GM23338 (cell line): ENCODE data around the gene S100A6. TPM values are rescaled to one million over a fixed set of nuclear protein-coding genes. Genes with fewer than 3 reads are reported as not detected.

Experiments used
- ATAC-seq: fragments of 200-7000 bp; cut with Tn5 transposase; 3 replicates; pipeline ENCODE4 v1.9.1; 2020
- DNase-seq: peaks from one replicate; pipeline ENCODE4 v3.0.0-alpha.2; 2015; ENCODE audit warnings: low spot score
- H2AFZ ChIP-seq: fragments of 200-600 bp; sonication (generic); 2 replicates; pipeline ENCODE4 v1.8.0; 2016; ENCODE audit warnings: antibody characterized with exemption, mild to moderate bottlenecking, moderate library complexity
- H3F3A ChIP-seq: fragments of 200-600 bp; sonication (generic); replicated peaks from 2 replicates; pipeline ENCODE4 v1.8.0; 2017; ENCODE audit warnings: antibody characterized with exemption, mixed run types, low read depth
- H3K27ac ChIP-seq: fragments of 200-600 bp; sonication (generic); 2 replicates; pipeline ENCODE4 v1.6.1; 2016; ENCODE audit warnings: low read depth
- H3K27me3 ChIP-seq: fragments of 200-600 bp; sonication (generic); 2 replicates; pipeline ENCODE4 v1.8.0; 2016; ENCODE audit warnings: mild to moderate bottlenecking, mixed run types, moderate library complexity; ENCODE audit not compliant: insufficient read depth
- H3K36me3 ChIP-seq: fragments of 200-600 bp; sonication (generic); 2 replicates; pipeline ENCODE4 v1.8.0; 2016; ENCODE audit warnings: mild to moderate bottlenecking; ENCODE audit not compliant: insufficient read depth
- H3K4me1 ChIP-seq: fragments of 200-600 bp; sonication (generic); 2 replicates; pipeline ENCODE4 v1.8.0; 2016; ENCODE audit warnings: mild to moderate bottlenecking, moderate library complexity; ENCODE audit not compliant: insufficient read depth
- H3K4me2 ChIP-seq: fragments of 200-600 bp; sonication (generic); 2 replicates; pipeline ENCODE4 v1.7.1; 2017; ENCODE audit warnings: mixed run types
- H3K4me3 ChIP-seq: fragments of 200-600 bp; sonication (generic); 2 replicates; pipeline ENCODE4 v1.6.1; 2016; ENCODE audit warnings: mixed run types
- H3K79me2 ChIP-seq: fragments of 200-600 bp; sonication (generic); replicated peaks from 2 replicates; pipeline ENCODE4 v1.8.0; 2017; ENCODE audit warnings: mild to moderate bottlenecking; ENCODE audit not compliant: insufficient read depth
- H3K9me2 ChIP-seq: fragments of 200-600 bp; sonication (generic); 2 replicates; pipeline ENCODE4 v1.8.0; 2017; ENCODE audit not compliant: insufficient read depth
- H4K20me1 ChIP-seq: fragments of 200-600 bp; sonication (generic); replicated peaks from 2 replicates; pipeline ENCODE4 v1.8.0; 2017; ENCODE audit warnings: mild to moderate bottlenecking; ENCODE audit not compliant: insufficient read depth
- H3K27ac Mint-ChIP-seq: 2 replicates; pipeline ENCODE4 v1.8.0; 2020; ENCODE audit warnings: inconsistent platforms, mild to moderate bottlenecking, moderate library complexity, mixed read lengths
- H3K27me3 Mint-ChIP-seq: 3 replicates; pipeline ENCODE4 v1.8.0; 2022; ENCODE audit warnings: low read depth, mild to moderate bottlenecking, moderate library complexity, mixed read lengths, inconsistent platforms; ENCODE audit not compliant: insufficient read depth, poor library complexity
- H3K36me3 Mint-ChIP-seq: 3 replicates; pipeline ENCODE4 v1.8.0; 2021; ENCODE audit warnings: low read depth, mild to moderate bottlenecking, inconsistent platforms, moderate library complexity, mixed read lengths
- H3K4me1 Mint-ChIP-seq: 3 replicates; pipeline ENCODE4 v1.8.0; 2020; ENCODE audit warnings: mild to moderate bottlenecking, inconsistent platforms, mixed read lengths
- H3K4me3 Mint-ChIP-seq: 3 replicates; pipeline ENCODE4 v1.8.0; 2021; ENCODE audit warnings: moderate library complexity, mild to moderate bottlenecking, inconsistent platforms, mixed read lengths
- H3K9me3 Mint-ChIP-seq: 3 replicates; pipeline ENCODE4 v1.8.0; 2020; ENCODE audit warnings: moderate library complexity, mild to moderate bottlenecking, inconsistent platforms, mixed read lengths
- CREB1 ChIP-seq: fragments of 250-450 bp; sonication (Bioruptor Pico); IDR thresholded peaks from 2 replicates; pipeline ENCODE4 v1.5.0; 2020; ENCODE audit warnings: low read depth, mild to moderate bottlenecking, moderate library complexity
- CTCF ChIP-seq, 2 experiments: fragments of 200-600 bp in 1 of 2; sonication (generic) in 1 of 2; conservative IDR thresholded peaks; 2 replicates each; pipeline versions ENCODE4 v1.5.1 to v1.6.1; 2016 to 2017; ENCODE audit warnings: antibody characterized with exemption in 2 of 2, low read depth in 2 of 2, mild to moderate bottlenecking in 2 of 2, moderate library complexity in 1 of 2
- ETS1 ChIP-seq: IDR thresholded peaks from 2 replicates; pipeline ENCODE4 v1.6.1; 2016; ENCODE audit warnings: antibody characterized with exemption
- EZH2 ChIP-seq: fragments of 200-600 bp; sonication (generic); IDR thresholded peaks from one replicate; pipeline ENCODE4 v1.8.0; 2017; ENCODE audit warnings: antibody characterized with exemption, mild to moderate bottlenecking, low read depth; ENCODE audit not compliant: unreplicated experiment
- EZH2phosphoT487 ChIP-seq: fragments of 200-600 bp; sonication (generic); IDR thresholded peaks from one replicate; pipeline ENCODE4 v1.8.1; 2018; ENCODE audit warnings: antibody characterized with exemption; ENCODE audit not compliant: unreplicated experiment
- JUNB ChIP-seq: IDR thresholded peaks from one replicate; pipeline ENCODE4 v1.6.1; 2016; ENCODE audit warnings: antibody characterized with exemption; ENCODE audit not compliant: unreplicated experiment
- NANOG ChIP-seq: IDR thresholded peaks from 2 replicates; pipeline ENCODE4 v1.6.1; 2016; ENCODE audit warnings: antibody characterized with exemption, borderline replicate concordance
- POLR2AphosphoS5 ChIP-seq: IDR thresholded peaks from 2 replicates; pipeline ENCODE4 v1.6.1; 2016; ENCODE audit warnings: antibody characterized with exemption, low read depth
- REST ChIP-seq: IDR thresholded peaks from one replicate; pipeline ENCODE4 v1.6.1; 2018; ENCODE audit warnings: antibody characterized with exemption; ENCODE audit not compliant: unreplicated experiment
- STAT1 ChIP-seq: IDR thresholded peaks from one replicate; pipeline ENCODE4 v1.6.1; 2016; ENCODE audit warnings: antibody characterized with exemption; ENCODE audit not compliant: unreplicated experiment
- ZNF114 ChIP-seq: fragments of 250-450 bp; sonication (Bioruptor Pico); IDR thresholded peaks from 2 replicates; pipeline ENCODE4 v1.5.0; 2020; ENCODE audit warnings: mild to moderate bottlenecking, moderate library complexity
- ZNF331 ChIP-seq: fragments of 250-450 bp; sonication (Bioruptor Pico); IDR thresholded peaks from 2 replicates; pipeline ENCODE4 v1.5.0; 2020; ENCODE audit warnings: low read depth, mild to moderate bottlenecking, moderate library complexity
- ZNF462 ChIP-seq: fragments of 250-450 bp; sonication (Bioruptor Pico); IDR thresholded peaks from 2 replicates; pipeline ENCODE4 v1.5.0; 2020; ENCODE audit warnings: mild to moderate bottlenecking, moderate library complexity
- polyA plus RNA-seq: library from polyadenylated mRNA; unstranded; fragments of >200 nt; fragmentation: Nextera tagmentation; extraction: Ambion mirVana; gene quantifications from 2 replicates; pipeline ENCODE4 v1.2.1, GENCODE V29; 2016
- total RNA-seq: library from RNA; depleted of rRNA; stranded (reverse); fragments of >200 nt; shearing (Covaris generic); gene quantifications from 2 replicates; pipeline ENCODE4 v1.2.3, GENCODE V29; 2014

The S100A6 gene
- total and polyA plus RNA-seq, 2 experiments from 2014 or later, result 7.3 to 77.5 TPM

GRCh38 chr1:153553830-153554541 is 18.2 kb upstream of the S100A6 start:
- no peak overlapping the region for H3K27ac ChIP-seq
- no peaks in the 10 kb centered on the region for H3K27me3 ChIP-seq
- H2AFZ ChIP-seq, result no peak overlapping the region
- Mint-ChIP-seq H3K36me3 (no peaks in the 10 kb centered on the region), H3K27ac (no peak overlapping the region), H3K4me3 (no peak overlapping the region), H3K27me3 (peaks cover 14% of the 10 kb centered on the region), H3K4me1 (peaks cover 22% of the 10 kb centered on the region), H3K9me3 (no peaks in the 10 kb centered on the region)
- DNase-seq, result no peak
- H4K20me1 ChIP-seq, result no peaks in the 10 kb centered on the region
- no peak overlapping the region for H3K4me2 ChIP-seq
- no peak for ATAC-seq
- H3F3A ChIP-seq, result no peaks in the 10 kb centered on the region
- TF ChIP-seq ZNF331 (CRISPR knock-in tag) (no peak), REST (no peak), EZH2 (no peak), ZNF462 (no peak), JUNB (no peak), ETS1 (no peak), STAT1 (no peak), NANOG (no peak), EZH2phosphoT487 (no peak), ZNF114 (no peak), CREB1 (CRISPR knock-in tag) (no peak), POLR2AphosphoS5 (no peak), CTCF (conservative IDR thresholded peaks at IDR 0.05; ENCODE audit: low read depth in 2 of 2) (no peak)
- no peaks in the 10 kb centered on the region for H3K36me3 ChIP-seq
- H3K79me2 ChIP-seq, result no peaks in the 10 kb centered on the region
- no peak overlapping the region for H3K4me3 ChIP-seq
- H3K4me1 ChIP-seq, result no peaks in the 10 kb centered on the region
- no peaks in the 10 kb centered on the region for H3K9me2 ChIP-seq
